HG02870 (cell line): ENCODE data around the gene ZSCAN32.

Experiments
- ATAC-seq: cut with Tn5 transposase; IDR thresholded peaks from one replicate; pipeline ENCODE4 v1.9.1; 2021; ENCODE audit warnings: mild to moderate bottlenecking, moderate library complexity; ENCODE audit not compliant: unreplicated experiment

ZSCAN32 gene

GRCh38 chr16:3400779-3401688 is at the start of gene ZSCAN32, which contains the start of gene ZNF174:
Gene ZSCAN32, minus strand, starts transcription at chr16:3401004. Its CDS starts 3,447 bp downstream, at chr16:3397557.
Gene ZNF174, plus strand, starts transcription at chr16:3401215. Its CDS starts 790 bp downstream, at chr16:3402005.
- peak; percentile 97 for ATAC-seq

DNA sequence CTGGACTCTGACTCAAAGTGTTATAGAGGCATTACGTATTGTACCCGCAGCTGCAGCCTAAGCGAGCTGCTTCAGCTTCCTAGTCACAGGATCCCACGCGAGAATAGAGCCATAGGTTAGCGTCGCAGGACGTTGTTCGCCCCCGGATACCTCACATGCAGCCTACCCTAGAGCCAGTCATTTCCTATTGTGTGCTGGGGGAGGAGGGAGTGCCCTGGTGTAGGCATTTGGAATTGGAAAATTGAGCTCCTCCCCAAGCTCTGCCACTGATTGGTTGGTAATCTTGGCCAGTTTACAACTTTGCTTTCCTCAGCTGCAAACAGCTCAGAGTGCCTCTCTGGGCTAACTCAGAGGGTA is 43.2 kb upstream of the ZSCAN32 start:
- ATAC-seq, result peak; percentile 21

DNA sequence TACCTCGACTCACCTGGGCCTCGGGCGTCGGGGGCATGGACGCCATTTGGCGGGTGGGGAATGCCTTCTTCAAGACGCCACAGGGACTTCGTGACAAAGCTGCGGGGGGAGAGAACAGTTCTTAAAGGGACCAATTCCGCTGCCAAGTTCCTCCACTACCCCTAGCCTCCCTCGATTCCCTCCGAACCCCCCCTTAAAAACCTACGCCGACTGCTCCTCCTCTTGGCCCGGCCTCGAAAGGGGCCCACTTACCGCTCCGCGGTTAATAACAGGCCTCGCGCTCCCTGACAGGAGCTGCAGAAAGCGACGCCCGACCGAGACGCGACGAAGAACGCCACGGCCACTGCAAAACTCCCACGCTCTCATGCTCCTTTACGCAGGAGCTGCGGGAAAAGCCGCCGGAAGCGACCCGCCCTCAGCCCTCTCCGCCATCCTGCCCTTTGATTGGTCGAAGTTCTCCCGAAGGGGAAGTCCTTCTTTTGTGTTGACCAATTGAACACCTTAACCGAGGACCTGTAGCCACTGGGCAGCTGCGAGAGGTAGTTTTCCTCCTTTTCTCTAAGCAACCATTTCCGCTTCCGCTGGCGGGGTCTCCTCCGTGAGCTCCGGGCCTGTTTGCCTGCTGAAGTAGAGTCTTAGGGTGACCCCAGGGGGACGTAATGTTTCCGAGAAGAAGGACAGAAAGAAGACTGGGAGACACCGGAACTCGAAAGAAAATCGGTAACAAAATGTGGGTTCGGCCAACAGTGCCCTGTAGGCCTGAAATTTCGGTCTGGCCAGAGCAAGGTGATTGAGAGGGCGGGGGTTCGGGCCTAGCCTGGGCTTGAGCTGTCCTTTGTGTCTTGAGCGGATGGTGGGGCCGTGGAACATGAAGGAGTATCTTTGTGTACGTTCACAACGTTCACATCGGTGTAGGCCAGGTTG is 42.6 kb upstream of the ZSCAN32 start, which contains the start of the genes NAA60 and ZNF597:
TSS of gene NAA60 (plus strand) at position 573 of the 924 bp plus-strand sequence. CDS start 32,548 bp downstream, outside the sequence.
TSS of gene ZNF597 (minus strand) at position 397 of the 924 bp plus-strand sequence. CDS start at position 46, 351 bp downstream.
- peak; percentile 94 for ATAC-seq

GRCh38 chr16:3439637-3440036 is 38.8 kb upstream of the ZSCAN32 start:
- no peak for ATAC-seq

DNA sequence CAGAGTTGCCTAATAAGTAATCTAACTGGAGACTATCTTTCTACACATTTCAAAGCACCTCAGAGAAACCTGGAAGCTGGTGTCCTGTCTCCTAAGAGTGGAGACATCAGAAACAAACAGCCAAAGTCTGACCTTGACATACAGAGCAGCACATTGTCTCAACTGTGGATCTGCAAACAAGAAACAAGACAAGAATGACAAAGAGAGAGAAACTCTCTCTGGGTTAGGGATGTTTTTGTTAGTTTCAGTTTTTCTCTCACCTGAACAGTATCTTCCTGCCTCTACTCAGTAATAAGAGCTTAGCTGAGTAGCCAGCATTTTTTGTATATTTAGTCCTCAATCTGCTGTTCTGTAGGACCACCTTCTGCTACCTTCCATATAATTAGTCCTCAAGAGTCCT is 33.6 kb upstream of the ZSCAN32 start:
- no peak for ATAC-seq

DNA sequence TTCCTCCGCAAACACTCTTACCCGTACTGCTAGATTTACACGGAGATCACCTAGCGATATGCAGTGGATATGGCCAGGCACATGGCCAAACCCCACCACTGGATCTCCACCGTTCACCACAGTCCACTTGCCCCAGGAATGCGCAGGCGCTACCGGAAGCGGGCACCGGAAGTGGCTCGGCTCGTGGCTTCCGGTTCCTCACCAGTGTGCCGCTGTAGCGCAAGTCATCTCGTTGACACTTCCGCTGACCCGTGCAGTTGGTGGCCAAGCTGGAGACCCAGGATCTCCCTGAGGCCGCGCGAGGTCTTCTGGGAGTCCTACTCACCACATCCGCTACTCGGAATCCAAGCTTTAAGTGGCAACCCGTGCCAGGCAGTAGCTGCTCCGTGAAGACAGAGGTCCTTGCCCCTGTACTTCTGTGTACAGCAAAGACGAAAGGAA is 31.0 kb upstream of the ZSCAN32 start:
- ATAC-seq, result no peak

- no peak for ATAC-seq
These were observed 13.1 kb upstream of the ZSCAN32 start for GRCh38 chr16:3413730-3414379.

- no peak for ATAC-seq
These were observed 7.9 kb upstream of the ZSCAN32 start for GRCh38 chr16:3408561-3409197.

- no peak for ATAC-seq
These were observed 1.1 kb upstream of the ZSCAN32 start for GRCh38 chr16:3401719-3402397.

DNA sequence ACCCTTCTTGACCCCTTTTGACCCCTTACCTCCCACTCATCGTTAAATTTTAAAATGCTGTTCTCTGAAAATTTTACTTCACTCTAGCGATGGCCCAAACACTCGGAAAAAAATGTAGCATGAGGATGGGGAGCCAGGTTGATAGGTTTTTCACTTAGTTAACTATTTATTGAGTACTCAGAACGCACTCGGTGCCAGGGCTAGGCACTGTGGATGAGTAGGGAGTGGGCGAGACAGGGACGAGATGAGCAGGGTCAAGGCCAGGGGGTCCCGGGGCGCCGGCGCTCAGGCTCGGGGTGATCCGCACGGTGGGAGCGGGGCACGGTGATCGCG is 392 bp downstream of the ZSCAN32 start:
- ATAC-seq, result no peak

DNA sequence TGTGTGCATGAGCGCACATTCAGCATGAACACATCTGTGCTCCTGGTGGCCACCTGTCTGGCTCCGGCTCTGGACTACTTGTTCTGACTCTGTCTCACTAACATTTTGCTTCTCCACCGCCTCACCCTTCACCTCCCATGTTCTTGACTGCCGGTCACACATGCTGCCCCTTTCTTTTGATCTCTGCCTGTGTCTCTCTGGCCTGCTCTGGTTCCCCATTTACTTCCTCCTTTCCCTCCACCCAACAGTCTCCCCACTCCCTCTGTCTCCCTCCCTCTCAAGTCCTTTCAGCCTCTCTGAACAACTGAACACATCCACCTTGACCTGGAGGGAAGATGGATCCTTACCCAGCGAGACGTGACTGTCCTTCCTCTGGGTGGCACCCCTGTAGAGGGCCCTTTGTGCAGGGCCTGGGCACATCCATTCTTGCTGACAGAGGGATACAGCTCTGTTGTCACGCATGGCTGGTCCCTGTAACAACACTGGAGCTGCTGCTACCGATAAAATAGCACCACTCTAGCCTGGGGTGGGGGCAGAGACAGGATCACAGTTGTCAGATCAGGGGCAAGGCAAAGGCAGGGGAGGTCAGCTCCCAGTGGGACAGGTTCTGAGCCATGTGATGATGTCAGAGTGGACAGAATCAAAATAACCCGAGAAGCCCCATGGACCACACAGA is 11.0 kb downstream of the ZSCAN32 start:
- ATAC-seq, result no peak

DNA sequence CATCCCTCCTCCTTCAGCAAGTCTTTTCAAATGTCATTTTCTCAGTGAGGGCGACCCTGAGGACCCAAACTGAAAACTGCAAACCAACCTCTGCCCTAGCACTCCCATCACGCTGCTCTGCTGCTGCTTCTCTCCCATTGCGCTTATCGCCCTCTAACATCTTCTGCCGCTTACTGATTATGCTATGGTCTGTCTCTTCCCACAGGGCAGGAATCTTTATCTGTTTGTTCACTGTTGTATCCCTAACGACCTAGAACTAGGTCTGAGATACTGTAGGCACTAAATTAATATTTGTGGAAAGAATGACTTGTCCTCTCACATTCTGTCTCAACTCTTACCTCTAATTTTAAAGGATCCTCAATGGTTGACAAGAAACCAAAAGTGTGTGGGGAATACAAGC is 12.5 kb downstream of the ZSCAN32 start:
- ATAC-seq, result no peak

GRCh38 chr16:3383045-3383448 is 17.8 kb downstream of the ZSCAN32 start:
- ATAC-seq, result no peak

DNA sequence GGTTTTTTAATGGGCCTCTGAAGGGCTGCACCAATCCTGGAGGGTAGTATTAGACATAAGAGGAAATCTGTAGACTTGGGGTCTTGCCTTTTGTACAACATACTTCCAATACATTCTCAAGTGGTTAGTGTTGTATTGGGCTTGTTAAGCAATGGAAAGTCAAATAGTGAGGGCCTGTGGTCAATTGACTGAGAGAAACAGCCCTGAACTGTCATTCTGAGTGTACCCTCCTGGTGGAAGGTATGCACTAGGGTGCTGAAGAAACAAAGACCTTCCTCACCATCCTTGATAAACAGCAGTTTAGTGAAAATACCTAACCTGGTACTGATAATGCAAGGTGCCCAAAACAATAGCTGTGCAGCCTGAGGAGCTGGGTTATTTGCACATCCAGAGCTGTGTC is 22.9 kb downstream of the ZSCAN32 start:
- no peak for ATAC-seq

- ATAC-seq, result no peak
These were observed 25.1 kb downstream of the ZSCAN32 start for GRCh38 chr16:3375680-3376079.

- ATAC-seq, result no peak
These were observed 31.7 kb downstream of the ZSCAN32 start for GRCh38 chr16:3369073-3369472.

DNA sequence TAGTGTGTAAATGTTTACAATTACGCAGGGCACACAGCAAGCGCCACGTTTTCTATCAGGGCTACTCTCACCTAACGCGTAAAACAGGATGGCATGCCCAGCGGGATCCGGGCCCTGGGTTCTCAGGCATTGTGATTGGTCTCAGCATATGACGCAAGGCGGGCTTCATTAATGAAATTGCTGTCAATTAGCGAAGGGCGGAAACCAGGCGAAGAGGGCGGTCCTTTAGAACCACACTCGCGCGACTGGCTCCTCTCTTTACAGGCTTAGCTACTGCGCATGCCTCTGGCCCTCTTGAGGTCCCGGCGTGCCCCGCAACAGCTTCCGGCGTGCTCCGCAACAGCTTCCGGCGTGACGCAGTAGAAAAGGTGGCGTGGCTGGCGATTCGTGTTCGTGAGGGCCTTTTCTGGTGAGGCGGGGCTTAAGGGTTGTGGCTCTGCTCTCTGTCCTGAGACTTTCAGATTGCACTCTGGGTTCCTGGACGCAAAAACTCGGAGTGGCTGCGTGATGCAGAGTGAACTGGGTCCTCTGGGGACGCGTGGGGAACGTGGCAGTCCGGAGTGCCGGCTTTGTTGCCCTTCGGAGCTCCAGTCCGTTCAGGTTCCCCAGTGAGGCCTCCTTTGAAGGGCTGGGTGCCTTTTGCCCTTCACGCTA is 35.9 kb downstream of the ZSCAN32 start:
- no peak for ATAC-seq

GRCh38 chr16:3363793-3364192 is 37.0 kb downstream of the ZSCAN32 start:
- ATAC-seq, result no peak

- ATAC-seq, result no peak
These were observed 37.9 kb downstream of the ZSCAN32 start for GRCh38 chr16:3362931-3363330.
